Loucy (cell line): ENCODE results near the gene E4F1.

Source experiments
- H2AFZ ChIP-seq: fragments of 200-600 bp; sonication (generic); 2 replicates; pipeline ENCODE4 v1.6.0; 2016; ENCODE audit warnings: antibody characterized with exemption, mild to moderate bottlenecking, low read length, moderate library complexity
- H3F3A ChIP-seq: fragments of 200-600 bp; 2 replicates; pipeline ENCODE4 v1.6.0; 2016; ENCODE audit warnings: antibody characterized with exemption, low read depth, mild to moderate bottlenecking
- H3K27me3 ChIP-seq: fragments of 200-600 bp; sonication (generic); 2 replicates; pipeline ENCODE4 v1.6.1; 2014; ENCODE audit warnings: low read length, mild to moderate bottlenecking; ENCODE audit not compliant: insufficient read depth, poor library complexity, severe bottlenecking
- H3K36me3 ChIP-seq: fragments of 200-600 bp; sonication (generic); 2 replicates; pipeline ENCODE4 v1.6.1; 2016; ENCODE audit warnings: low read length; ENCODE audit not compliant: insufficient read depth
- H3K4me1 ChIP-seq: fragments of 200-600 bp; sonication (generic); 2 replicates; pipeline ENCODE4 v1.5.1; 2014; ENCODE audit warnings: low read length, mild to moderate bottlenecking; ENCODE audit not compliant: insufficient read depth, poor library complexity, severe bottlenecking
- H3K4me2 ChIP-seq: fragments of 200-600 bp; sonication (generic); 2 replicates; pipeline ENCODE4 v1.6.0; 2014; ENCODE audit warnings: antibody characterized with exemption, low read length, low read depth, mild to moderate bottlenecking; ENCODE audit not compliant: poor library complexity, severe bottlenecking
- H3K4me3 ChIP-seq: fragments of 200-600 bp; sonication (generic); 2 replicates; pipeline ENCODE4 v1.5.1; 2014; ENCODE audit warnings: low read length, mild to moderate bottlenecking, mixed read lengths; ENCODE audit not compliant: poor library complexity, severe bottlenecking
- H3K79me2 ChIP-seq: fragments of 200-600 bp; sonication (generic); 2 replicates; pipeline ENCODE4 v1.6.1; 2014; ENCODE audit warnings: low read length; ENCODE audit not compliant: insufficient read depth
- H3K9ac ChIP-seq: fragments of 200-600 bp; sonication (generic); 2 replicates; pipeline ENCODE4 v1.6.0; 2014; ENCODE audit warnings: mild to moderate bottlenecking, low read depth, low read length, moderate library complexity; ENCODE audit not compliant: poor library complexity, severe bottlenecking
- H3K9me2 ChIP-seq: fragments of 200-600 bp; sonication (generic); replicated peaks from 2 replicates; pipeline ENCODE4 v1.6.1; 2016; ENCODE audit warnings: low read depth, low read length, mixed read lengths
- H3K9me3 ChIP-seq: fragments of 200-600 bp; sonication (generic); 2 replicates; pipeline ENCODE4 v1.6.1; 2014; ENCODE audit warnings: mild to moderate bottlenecking, antibody characterized with exemption, low read length, low read depth; ENCODE audit not compliant: insufficient read depth
- H4K20me1 ChIP-seq: fragments of 200-600 bp; sonication (generic); 2 replicates; pipeline ENCODE4 v1.6.0; 2014; ENCODE audit warnings: antibody characterized with exemption, low read length, mild to moderate bottlenecking; ENCODE audit not compliant: insufficient read depth, poor library complexity, severe bottlenecking
- EZH2phosphoT487 ChIP-seq: fragments of 200-600 bp; IDR thresholded peaks from 2 replicates; pipeline ENCODE4 v1.6.1; 2018; ENCODE audit warnings: antibody characterized with exemption, mild to moderate bottlenecking, moderate library complexity, borderline replicate concordance
- TF ChIP-seq, protein P1 (sequence below): fragments of 200-600 bp; sonication (generic); conservative IDR thresholded peaks from 2 replicates; pipeline ENCODE4 v1.5.1; 2014; ENCODE audit warnings: mild to moderate bottlenecking, antibody characterized with exemption, low read length

The E4F1 gene

DNA sequence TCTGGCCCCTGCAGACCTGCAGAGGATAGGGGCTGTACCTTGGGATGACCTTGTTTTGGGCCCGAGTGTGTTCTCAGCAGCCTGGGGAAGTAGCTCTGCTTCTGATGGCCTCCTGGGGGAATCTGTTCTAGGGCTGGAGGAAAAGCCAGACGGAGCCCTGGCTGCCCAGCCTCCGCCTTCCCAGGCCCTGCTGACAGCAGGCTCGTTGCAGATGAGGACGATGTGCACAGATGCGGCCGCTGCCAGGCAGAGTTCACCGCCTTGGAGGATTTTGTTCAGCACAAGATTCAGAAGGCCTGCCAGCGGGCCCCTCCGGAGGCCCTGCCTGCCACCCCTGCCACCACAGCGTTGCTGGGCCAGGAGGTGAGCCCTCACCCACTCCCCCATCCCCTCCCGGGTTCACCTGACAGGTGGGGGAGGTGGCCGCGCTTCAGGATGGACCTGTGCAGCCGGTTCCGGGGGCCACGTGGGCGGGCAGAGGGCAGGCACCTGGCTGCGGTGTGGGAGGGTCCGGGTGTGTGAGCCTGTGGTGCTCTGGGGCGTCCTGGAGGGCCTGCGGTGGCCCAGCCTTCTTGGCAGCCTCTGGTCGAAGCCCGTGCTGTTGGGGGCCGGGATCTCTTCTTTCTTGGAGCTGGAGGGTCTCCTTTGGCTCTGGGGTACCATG is 4.9 kb downstream of the E4F1 start:
- Histone ChIP-seq H3K9me2 (no peaks in the 10 kb centered on the region), H3K4me1 (no peaks in the 10 kb centered on the region), H3K4me2 (no peak overlapping the region), H3K36me3 (no peaks in the 10 kb centered on the region; the same call in 1 of the 2 replicates), H3K79me2 (peaks cover 41% of the 10 kb centered on the region), H3K4me3 (no peak overlapping the region), H2AFZ (no peak overlapping the region), H4K20me1 (peaks cover 3% of the 10 kb centered on the region), H3F3A (no peaks in the 10 kb centered on the region), H3K27me3 (no peaks in the 10 kb centered on the region), H3K9ac (no peak overlapping the region), H3K9me3 (no peaks in the 10 kb centered on the region)
- TF ChIP-seq, protein P1, sequence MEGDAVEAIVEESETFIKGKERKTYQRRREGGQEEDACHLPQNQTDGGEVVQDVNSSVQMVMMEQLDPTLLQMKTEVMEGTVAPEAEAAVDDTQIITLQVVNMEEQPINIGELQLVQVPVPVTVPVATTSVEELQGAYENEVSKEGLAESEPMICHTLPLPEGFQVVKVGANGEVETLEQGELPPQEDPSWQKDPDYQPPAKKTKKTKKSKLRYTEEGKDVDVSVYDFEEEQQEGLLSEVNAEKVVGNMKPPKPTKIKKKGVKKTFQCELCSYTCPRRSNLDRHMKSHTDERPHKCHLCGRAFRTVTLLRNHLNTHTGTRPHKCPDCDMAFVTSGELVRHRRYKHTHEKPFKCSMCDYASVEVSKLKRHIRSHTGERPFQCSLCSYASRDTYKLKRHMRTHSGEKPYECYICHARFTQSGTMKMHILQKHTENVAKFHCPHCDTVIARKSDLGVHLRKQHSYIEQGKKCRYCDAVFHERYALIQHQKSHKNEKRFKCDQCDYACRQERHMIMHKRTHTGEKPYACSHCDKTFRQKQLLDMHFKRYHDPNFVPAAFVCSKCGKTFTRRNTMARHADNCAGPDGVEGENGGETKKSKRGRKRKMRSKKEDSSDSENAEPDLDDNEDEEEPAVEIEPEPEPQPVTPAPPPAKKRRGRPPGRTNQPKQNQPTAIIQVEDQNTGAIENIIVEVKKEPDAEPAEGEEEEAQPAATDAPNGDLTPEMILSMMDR: no peak
- no peak for TF ChIP-seq EZH2phosphoT487

DNA sequence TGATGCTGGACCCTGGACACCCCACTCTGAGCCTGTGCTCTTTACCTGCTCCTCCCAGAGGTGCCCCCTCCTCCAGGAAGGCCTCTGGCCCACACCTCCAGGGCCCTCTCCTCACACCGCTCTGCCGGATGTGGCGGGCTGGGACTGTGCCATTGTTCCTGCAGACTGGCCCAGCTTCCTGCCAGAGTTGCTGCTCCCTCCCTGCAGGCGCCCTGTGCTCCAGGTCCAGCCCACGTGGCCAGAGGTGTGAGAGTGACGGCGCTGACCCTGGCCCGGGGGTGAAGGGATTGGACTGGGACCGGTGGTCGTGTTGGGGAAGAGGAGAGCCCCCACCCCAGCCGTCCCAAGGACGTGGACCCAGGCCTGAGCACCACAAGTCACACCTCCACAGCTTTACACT is 5.7 kb downstream of the E4F1 start:
- H3K4me2 ChIP-seq: no peak overlapping the region
- peaks cover 2% of the 10 kb centered on the region for H4K20me1 ChIP-seq
- no peaks in the 10 kb centered on the region; the same call in 1 of the 2 replicates for H3K36me3 ChIP-seq
- no peaks in the 10 kb centered on the region for H3K27me3 ChIP-seq
- H3K4me1 ChIP-seq: no peaks in the 10 kb centered on the region
- H3F3A ChIP-seq: no peaks in the 10 kb centered on the region
- peaks cover 34% of the 10 kb centered on the region for H3K79me2 ChIP-seq
- H3K9me3 ChIP-seq: no peaks in the 10 kb centered on the region
- no peak overlapping the region for H3K4me3 ChIP-seq
- H3K9me2 ChIP-seq: no peaks in the 10 kb centered on the region
- no peak overlapping the region for H3K9ac ChIP-seq
- TF ChIP-seq, protein P1: no peak
- no peak for TF ChIP-seq EZH2phosphoT487
- H2AFZ ChIP-seq: no peak overlapping the region

DNA sequence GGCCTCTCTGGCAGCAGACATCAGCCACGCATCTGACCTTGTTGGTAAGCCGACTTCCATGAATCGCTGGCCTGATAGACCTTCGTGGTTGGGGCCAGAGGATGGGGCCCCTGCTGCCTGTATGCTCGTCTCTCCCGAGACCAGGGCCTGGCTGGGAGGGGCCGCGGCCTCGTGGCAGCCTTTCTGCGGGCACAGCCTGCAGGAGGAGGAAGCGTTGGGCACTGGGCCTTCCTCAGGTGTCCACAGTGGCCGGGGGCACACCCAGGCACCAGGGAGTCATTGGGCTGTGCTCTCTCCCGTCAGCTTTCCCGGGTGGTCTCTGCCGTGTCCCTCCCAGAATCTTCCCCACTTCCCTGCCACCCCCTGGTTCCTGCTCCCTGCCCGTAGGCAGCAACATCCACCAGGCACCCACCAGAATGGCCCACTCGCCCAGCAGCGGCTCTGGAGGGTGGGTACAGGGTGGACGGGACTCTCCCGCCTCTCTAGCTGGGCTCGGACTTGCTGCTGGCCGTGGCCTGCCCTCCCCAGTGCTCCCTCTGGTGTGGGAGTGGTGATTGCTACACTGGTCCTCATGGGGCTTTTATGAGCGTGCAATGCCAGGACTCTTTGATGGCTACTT is 6.3 kb downstream of the E4F1 start:
- no peaks in the 10 kb centered on the region for H3K9me3 ChIP-seq
- no peaks in the 10 kb centered on the region for H3K4me1 ChIP-seq
- no peak for TF ChIP-seq EZH2phosphoT487
- TF ChIP-seq, protein P1: no peak
- H3K9ac ChIP-seq: no peak overlapping the region
- no peak overlapping the region for H3K4me2 ChIP-seq
- H3K27me3 ChIP-seq: no peaks in the 10 kb centered on the region
- no peak overlapping the region for H2AFZ ChIP-seq
- no peaks in the 10 kb centered on the region for H4K20me1 ChIP-seq
- H3F3A ChIP-seq: no peaks in the 10 kb centered on the region
- H3K9me2 ChIP-seq: no peaks in the 10 kb centered on the region
- H3K79me2 ChIP-seq: peaks cover 27% of the 10 kb centered on the region; the same call in 1 of the 2 replicates
- H3K4me3 ChIP-seq: no peak overlapping the region
- H3K36me3 ChIP-seq: no peaks in the 10 kb centered on the region; the same call in 1 of the 2 replicates
